Stimulated activated memory B cell treated with anti-CD40 and anti-IgM and Interleukin-4, amounts not matched to agents 10 μg/mL and 1 μg/mL and 100 μg/mL, for 72 hours (primary cell): ENCODE data around the gene TERT.

ENCODE experiments used
- ATAC-seq: fragments of 150-1000 bp; cut with Tn5 transposase; 2 replicates; pipeline ENCODE4 v1.10.0; 2021
- H3K27ac Mint-ChIP-seq: one replicate; pipeline ENCODE4 v1.8.0; 2022; ENCODE audit warnings: mild to moderate bottlenecking, mixed read lengths
- H3K27me3 Mint-ChIP-seq: one replicate; pipeline ENCODE4 v1.8.0; 2022; ENCODE audit warnings: mixed read lengths
- H3K36me3 Mint-ChIP-seq: one replicate; pipeline ENCODE4 v1.8.0; 2022; ENCODE audit warnings: mixed read lengths
- H3K4me1 Mint-ChIP-seq: one replicate; pipeline ENCODE4 v1.8.0; 2022; ENCODE audit warnings: mixed read lengths
- H3K4me3 Mint-ChIP-seq: one replicate; pipeline ENCODE4 v1.8.0; 2022; ENCODE audit warnings: mild to moderate bottlenecking, moderate library complexity, mixed read lengths
- H3K9me3 Mint-ChIP-seq: one replicate; pipeline ENCODE4 v1.8.0; 2022; ENCODE audit warnings: mixed read lengths

Gene TERT

GRCh38 chr5:1257363-1257762 lies 37.5 kb downstream of the TERT start:
- Mint-ChIP-seq H3K4me1 (peaks cover 9% of the 10 kb centered on the region), H3K27ac (no peak overlapping the region), H3K4me3 (no peak overlapping the region), H3K36me3 (no peaks in the 10 kb centered on the region), H3K9me3 (no peaks in the 10 kb centered on the region), H3K27me3 (peaks cover 9% of the 10 kb centered on the region)
- ATAC-seq = no peak

GRCh38 chr5:1256776-1257175 lies 38.1 kb downstream of the TERT start:
- no peak for ATAC-seq
- no peaks in the 10 kb centered on the region for H3K9me3 Mint-ChIP-seq
- no peaks in the 10 kb centered on the region for H3K36me3 Mint-ChIP-seq
- H3K4me1 Mint-ChIP-seq = peaks cover 9% of the 10 kb centered on the region
- no peak overlapping the region for H3K27ac Mint-ChIP-seq
- no peak overlapping the region for H3K4me3 Mint-ChIP-seq
- peaks cover 9% of the 10 kb centered on the region for H3K27me3 Mint-ChIP-seq

- no peak for ATAC-seq
- no peaks in the 10 kb centered on the region for H3K36me3 Mint-ChIP-seq
- H3K27ac Mint-ChIP-seq = no peak overlapping the region
- no peaks in the 10 kb centered on the region for H3K9me3 Mint-ChIP-seq
- H3K27me3 Mint-ChIP-seq = peaks cover 9% of the 10 kb centered on the region
- peaks cover 9% of the 10 kb centered on the region for H3K4me1 Mint-ChIP-seq
- no peak overlapping the region for H3K4me3 Mint-ChIP-seq
These were observed 39.7 kb downstream of the TERT start for GRCh38 chr5:1255081-1255561.

- H3K27ac Mint-ChIP-seq = no peak overlapping the region
- no peaks in the 10 kb centered on the region for H3K36me3 Mint-ChIP-seq
- no peak for ATAC-seq
- H3K4me1 Mint-ChIP-seq = peaks cover 9% of the 10 kb centered on the region
- H3K4me3 Mint-ChIP-seq = no peak overlapping the region
- H3K27me3 Mint-ChIP-seq = peaks cover 9% of the 10 kb centered on the region
- H3K9me3 Mint-ChIP-seq = no peaks in the 10 kb centered on the region
These were observed 40.7 kb downstream of the TERT start for GRCh38 chr5:1254196-1254595.

- no peak overlapping the region for H3K27ac Mint-ChIP-seq
- peaks cover 6% of the 10 kb centered on the region for H3K27me3 Mint-ChIP-seq
- H3K4me1 Mint-ChIP-seq = peaks cover 9% of the 10 kb centered on the region
- H3K4me3 Mint-ChIP-seq = no peak overlapping the region
- no peaks in the 10 kb centered on the region for H3K36me3 Mint-ChIP-seq
- ATAC-seq = no peak
- no peaks in the 10 kb centered on the region for H3K9me3 Mint-ChIP-seq
These were observed 41.3 kb downstream of the TERT start for GRCh38 chr5:1253456-1254105.

- Mint-ChIP-seq H3K27me3 (peaks cover 12% of the 10 kb centered on the region), H3K9me3 (no peaks in the 10 kb centered on the region), H3K4me3 (no peak overlapping the region), H3K27ac (no peak overlapping the region), H3K4me1 (peaks cover 9% of the 10 kb centered on the region), H3K36me3 (no peaks in the 10 kb centered on the region)
- no peak for ATAC-seq
These were observed 42.2 kb downstream of the TERT start for GRCh38 chr5:1252681-1253080.

- peaks cover 9% of the 10 kb centered on the region for H3K4me1 Mint-ChIP-seq
- peaks cover 19% of the 10 kb centered on the region for H3K27me3 Mint-ChIP-seq
- H3K4me3 Mint-ChIP-seq = no peak overlapping the region
- no peaks in the 10 kb centered on the region for H3K9me3 Mint-ChIP-seq
- no peaks in the 10 kb centered on the region for H3K36me3 Mint-ChIP-seq
- no peak for ATAC-seq
- H3K27ac Mint-ChIP-seq = no peak overlapping the region
These were observed 42.9 kb downstream of the TERT start for GRCh38 chr5:1251678-1252580.

- H3K27ac Mint-ChIP-seq = no peak overlapping the region
- H3K4me3 Mint-ChIP-seq = no peak overlapping the region
- no peaks in the 10 kb centered on the region for H3K36me3 Mint-ChIP-seq
- no peaks in the 10 kb centered on the region for H3K9me3 Mint-ChIP-seq
- H3K4me1 Mint-ChIP-seq = peaks cover 2% of the 10 kb centered on the region
- H3K27me3 Mint-ChIP-seq = peaks cover 32% of the 10 kb centered on the region
- no peak for ATAC-seq
These were observed 45.2 kb downstream of the TERT start for GRCh38 chr5:1249366-1250280.

- Mint-ChIP-seq H3K36me3 (no peaks in the 10 kb centered on the region), H3K4me1 (no peaks in the 10 kb centered on the region), H3K4me3 (no peak overlapping the region)
These were observed 47.1 kb downstream of the TERT start for GRCh38 chr5:1247811-1248210.

GRCh38 chr5:1246711-1247431 lies 48.0 kb downstream of the TERT start:
- ATAC-seq = no peak
- Mint-ChIP-seq H3K36me3 (no peaks in the 10 kb centered on the region), H3K4me3 (no peak overlapping the region), H3K27me3 (peaks cover 54% of the 10 kb centered on the region), H3K9me3 (no peaks in the 10 kb centered on the region), H3K4me1 (no peaks in the 10 kb centered on the region), H3K27ac (no peak overlapping the region)

More at GRCh38 chr5:1247811-1248210, 47.1 kb downstream of the TERT start:
- ATAC-seq = no peak
- Mint-ChIP-seq H3K27ac (no peak overlapping the region), H3K9me3 (no peaks in the 10 kb centered on the region), H3K27me3 (peaks cover 49% of the 10 kb centered on the region)

- Mint-ChIP-seq H3K4me3 (no peak overlapping the region), H3K4me1 (no peaks in the 10 kb centered on the region), H3K27ac (no peak overlapping the region), H3K27me3 (peaks cover 61% of the 10 kb centered on the region), H3K36me3 (no peaks in the 10 kb centered on the region), H3K9me3 (no peaks in the 10 kb centered on the region)
- ATAC-seq = no peak
These were observed 48.8 kb downstream of the TERT start for GRCh38 chr5:1245905-1246576.

GRCh38 chr5:1244976-1245375 lies 49.9 kb downstream of the TERT start:
- H3K27me3 Mint-ChIP-seq = peaks cover 62% of the 10 kb centered on the region
- H3K4me3 Mint-ChIP-seq = no peak overlapping the region
- no peaks in the 10 kb centered on the region for H3K36me3 Mint-ChIP-seq
- ATAC-seq = no peak
- no peak overlapping the region for H3K27ac Mint-ChIP-seq
- H3K9me3 Mint-ChIP-seq = no peaks in the 10 kb centered on the region
- H3K4me1 Mint-ChIP-seq = no peaks in the 10 kb centered on the region

GRCh38 chr5:1244255-1244654 lies 50.6 kb downstream of the TERT start:
- peaks cover 62% of the 10 kb centered on the region for H3K27me3 Mint-ChIP-seq
- no peak overlapping the region for H3K27ac Mint-ChIP-seq
- H3K36me3 Mint-ChIP-seq = no peaks in the 10 kb centered on the region
- no peaks in the 10 kb centered on the region for H3K9me3 Mint-ChIP-seq
- no peak for ATAC-seq
- H3K4me3 Mint-ChIP-seq = no peak overlapping the region
- H3K4me1 Mint-ChIP-seq = no peaks in the 10 kb centered on the region

- H3K4me1 Mint-ChIP-seq = no peaks in the 10 kb centered on the region
- no peaks in the 10 kb centered on the region for H3K9me3 Mint-ChIP-seq
- H3K27me3 Mint-ChIP-seq = peaks cover 59% of the 10 kb centered on the region
- ATAC-seq = peak; percentile 3
- no peak overlapping the region for H3K4me3 Mint-ChIP-seq
- no peaks in the 10 kb centered on the region for H3K36me3 Mint-ChIP-seq
- no peak overlapping the region for H3K27ac Mint-ChIP-seq
These were observed 51.3 kb downstream of the TERT start for GRCh38 chr5:1243487-1244130.
